ENCODE results near the gene CFAP53.
A peak's percentile ranks its signal among the peaks of the same experiment; 100 is the strongest.

CFAP53 gene

DNA sequence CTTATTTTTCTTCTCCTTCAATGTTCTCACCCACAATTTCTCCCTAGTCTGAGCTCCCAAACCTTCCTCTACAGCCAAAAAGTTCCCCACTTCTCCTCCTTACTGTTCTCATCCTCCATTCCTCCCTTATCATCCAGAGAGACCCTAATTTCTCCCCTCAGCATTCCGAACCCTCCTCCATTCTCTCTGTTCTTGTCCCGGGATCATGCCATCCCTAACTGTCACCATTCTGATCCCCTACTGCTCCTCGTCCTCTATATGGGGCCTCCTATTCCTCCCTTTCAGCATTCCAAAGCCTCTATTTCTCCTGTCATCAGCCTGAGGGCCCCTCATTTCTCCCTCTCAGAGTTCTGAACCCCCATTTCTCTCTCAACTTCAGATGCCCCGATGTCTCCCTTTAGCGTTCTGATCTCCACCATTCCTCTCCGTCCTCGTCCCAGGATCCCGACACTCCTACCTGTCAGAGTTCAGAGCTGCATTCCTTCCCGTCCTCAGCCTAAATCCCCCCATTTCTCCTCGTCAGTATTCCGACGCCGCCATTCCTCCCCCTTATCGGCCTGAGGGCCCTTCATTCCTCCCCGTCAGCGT lies 14.5 kb upstream of the CFAP53 start:
- H3K36me3 ChIP-seq (ENCODE audit: insufficient read depth, low read length): peaks cover 76% of the 10 kb centered on the region
- peak overlapping the region; percentile 82 for H3K9ac ChIP-seq (ENCODE audit: low read depth, low read length)
- no peaks in the 10 kb centered on the region; the same call in 1 of the 2 replicates for H3K4me1 ChIP-seq (ENCODE audit: insufficient read depth, low read length)
- 3% methylated on average over 16 of the region's 16 CpGs for WGBS
- peak overlapping the region; percentile 88 for H3K27ac ChIP-seq (ENCODE audit: low read depth, low read length)
- H3K9me3 ChIP-seq (ENCODE audit: insufficient read depth, low read depth, low read length): no peaks in the 10 kb centered on the region
- no peaks in the 10 kb centered on the region for H3K27me3 ChIP-seq (ENCODE audit: insufficient read depth, low read length)
- H3K4me3 ChIP-seq (ENCODE audit: low read length): peak overlapping the region; percentile 97

- Histone ChIP-seq H3K36me3 (ENCODE audit: insufficient read depth, low read length) (peaks cover 76% of the 10 kb centered on the region), H3K4me1 (ENCODE audit: insufficient read depth, low read length) (no peaks in the 10 kb centered on the region; the same call in 1 of the 2 replicates), H3K9ac (ENCODE audit: low read depth, low read length) (no peak overlapping the region), H3K9me3 (ENCODE audit: insufficient read depth, low read depth, low read length) (no peaks in the 10 kb centered on the region), H3K4me3 (ENCODE audit: low read length) (0 out of 2 replicates have a peak overlapping the region, but pooled peaks have one; percentile 97), H3K27me3 (ENCODE audit: insufficient read depth, low read length) (no peaks in the 10 kb centered on the region), H3K27ac (ENCODE audit: low read depth, low read length) (no peak overlapping the region)
- 95% methylated on average over 7 of the region's 7 CpGs for WGBS
Measured at GRCh38 chr18:50279752-50280151, 13.5 kb upstream of the CFAP53 start.

DNA sequence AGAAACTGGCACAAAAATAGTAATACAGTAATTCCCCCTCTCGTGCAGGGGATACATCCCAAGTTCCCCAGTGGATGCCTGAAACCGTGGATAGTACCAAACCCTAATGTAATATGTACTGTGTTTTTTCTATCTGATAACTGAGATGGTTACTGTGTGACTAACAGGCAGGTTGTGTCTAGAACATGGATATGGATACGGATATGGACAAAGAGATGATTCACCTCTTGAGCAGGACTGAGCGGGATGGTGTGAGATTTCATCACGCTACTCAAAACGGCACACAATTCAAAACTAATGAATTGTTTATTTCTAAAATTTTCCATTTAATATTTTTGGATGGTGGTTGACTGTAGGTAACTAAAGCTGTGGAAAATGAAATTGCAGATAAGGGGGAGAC lies 11.6 kb upstream of the CFAP53 start:
- H3K9me3 ChIP-seq (ENCODE audit: insufficient read depth, low read depth, low read length): no peaks in the 10 kb centered on the region
- no peak overlapping the region for H3K27ac ChIP-seq (ENCODE audit: low read depth, low read length)
- H3K27me3 ChIP-seq (ENCODE audit: insufficient read depth, low read length): no peaks in the 10 kb centered on the region
- H3K36me3 ChIP-seq (ENCODE audit: insufficient read depth, low read length): peaks cover 76% of the 10 kb centered on the region
- H3K9ac ChIP-seq (ENCODE audit: low read depth, low read length): no peak overlapping the region
- no peak overlapping the region for H3K4me3 ChIP-seq (ENCODE audit: low read length)
- H3K4me1 ChIP-seq (ENCODE audit: insufficient read depth, low read length): no peaks in the 10 kb centered on the region; the same call in 1 of the 2 replicates
- 86% methylated on average over 4 of the region's 6 CpGs for WGBS

DNA sequence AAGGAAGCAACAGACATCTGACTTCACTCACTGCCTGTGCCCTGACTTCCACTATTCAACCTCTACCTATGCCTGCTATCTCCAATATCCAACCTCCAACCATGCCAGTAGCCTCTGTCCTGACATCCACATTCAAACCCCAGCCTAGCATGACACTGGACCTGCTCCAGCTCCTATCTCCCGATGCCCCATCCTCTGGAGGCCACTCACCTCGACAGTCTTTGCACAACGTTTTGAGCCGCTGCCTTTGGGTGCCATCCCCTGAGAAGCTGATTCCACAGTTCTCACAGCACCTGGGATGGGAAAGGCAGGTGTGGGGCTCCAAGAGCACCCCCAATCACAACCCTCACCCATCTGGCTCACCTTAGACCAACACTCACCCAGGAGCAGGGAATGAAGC lies 10.2 kb upstream of the CFAP53 start:
- H3K9me3 ChIP-seq (ENCODE audit: insufficient read depth, low read depth, low read length): no peaks in the 10 kb centered on the region
- no peak overlapping the region for H3K9ac ChIP-seq (ENCODE audit: low read depth, low read length)
- H3K4me1 ChIP-seq (ENCODE audit: insufficient read depth, low read length): no peaks in the 10 kb centered on the region; the same call in 1 of the 2 replicates
- 98% methylated on average over 4 of the region's 4 CpGs for WGBS
- no peaks in the 10 kb centered on the region for H3K27me3 ChIP-seq (ENCODE audit: insufficient read depth, low read length)
- no peak overlapping the region for H3K4me3 ChIP-seq (ENCODE audit: low read length)
- no peak overlapping the region for H3K27ac ChIP-seq (ENCODE audit: low read depth, low read length)
- peaks cover 83% of the 10 kb centered on the region for H3K36me3 ChIP-seq (ENCODE audit: insufficient read depth, low read length)

DNA sequence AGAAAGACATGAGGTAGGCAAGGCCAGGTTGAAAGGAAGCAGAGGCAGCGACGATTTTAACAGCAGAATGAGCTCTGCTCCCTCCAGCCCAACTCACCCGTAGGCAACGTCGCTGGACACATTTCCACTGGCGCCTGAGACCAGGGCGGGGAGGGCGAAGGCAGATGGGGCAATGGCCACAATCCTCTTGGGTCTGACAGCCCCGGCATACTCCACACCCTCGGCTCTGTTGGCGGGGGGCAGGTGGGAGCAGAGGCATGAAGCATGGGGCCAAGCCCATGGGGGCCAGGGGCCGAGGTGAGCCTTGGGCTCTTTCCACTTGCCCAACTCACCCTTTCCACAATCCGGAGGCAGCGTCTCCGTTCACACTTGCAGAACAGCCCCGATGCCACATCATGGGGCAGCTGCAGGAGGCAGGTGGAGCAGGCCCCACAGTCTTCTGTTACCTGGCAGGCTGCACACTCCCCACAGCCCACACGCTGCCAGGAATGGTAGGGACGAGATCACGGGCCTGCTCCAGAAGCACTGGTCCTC lies 9.3 kb upstream of the CFAP53 start:
- H3K36me3 ChIP-seq (ENCODE audit: insufficient read depth, low read length): peaks cover 91% of the 10 kb centered on the region

DNA sequence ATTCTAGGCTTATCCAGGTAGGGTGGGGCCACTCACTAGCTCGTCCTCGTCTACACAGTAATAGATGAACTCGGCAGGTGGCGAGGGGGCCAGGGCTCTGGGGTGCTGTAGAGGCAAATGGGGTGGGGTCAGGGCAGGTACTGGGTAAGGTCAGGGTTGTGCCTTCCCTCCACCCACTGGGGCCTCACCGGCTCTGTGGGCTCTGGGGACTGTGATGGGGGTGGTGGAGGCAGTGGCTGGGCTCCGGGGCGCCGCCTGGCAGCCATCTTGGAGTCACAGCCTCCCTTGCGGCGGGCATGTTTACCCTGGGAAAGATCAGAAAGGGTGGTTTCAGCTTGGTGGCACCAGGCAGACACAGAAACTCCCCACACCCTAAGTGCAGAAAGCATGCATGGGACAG lies 8.6 kb upstream of the CFAP53 start:
- Histone ChIP-seq H3K9me3 (ENCODE audit: insufficient read depth, low read depth, low read length) (no peaks in the 10 kb centered on the region), H3K36me3 (ENCODE audit: insufficient read depth, low read length) (peaks cover 97% of the 10 kb centered on the region), H3K9ac (ENCODE audit: low read depth, low read length) (no peak overlapping the region), H3K27me3 (ENCODE audit: insufficient read depth, low read length) (no peaks in the 10 kb centered on the region), H3K4me1 (ENCODE audit: insufficient read depth, low read length) (no peaks in the 10 kb centered on the region), H3K4me3 (ENCODE audit: low read length) (no peak overlapping the region), H3K27ac (ENCODE audit: low read depth, low read length) (no peak overlapping the region)
- WGBS: 95% methylated on average over 10 of the region's 10 CpGs

More for the DNA sequence above, 9.3 kb upstream of the CFAP53 start:
- Histone ChIP-seq H3K9ac (ENCODE audit: low read depth, low read length) (no peak overlapping the region), H3K27me3 (ENCODE audit: insufficient read depth, low read length) (no peaks in the 10 kb centered on the region), H3K4me3 (ENCODE audit: low read length) (no peak overlapping the region), H3K4me1 (ENCODE audit: insufficient read depth, low read length) (no peaks in the 10 kb centered on the region; the same call in 1 of the 2 replicates), H3K9me3 (ENCODE audit: insufficient read depth, low read depth, low read length) (no peaks in the 10 kb centered on the region), H3K27ac (ENCODE audit: low read depth, low read length) (no peak overlapping the region)
- WGBS: 97% methylated on average over 19 of the region's 19 CpGs

GRCh38 chr18:50274044-50274442 lies 7.7 kb upstream of the CFAP53 start:
- H3K27me3 ChIP-seq (ENCODE audit: insufficient read depth, low read length): no peaks in the 10 kb centered on the region
- H3K36me3 ChIP-seq (ENCODE audit: insufficient read depth, low read length): peaks cover 100% of the 10 kb centered on the region
- H3K9me3 ChIP-seq (ENCODE audit: insufficient read depth, low read depth, low read length): no peaks in the 10 kb centered on the region
- no peak overlapping the region for H3K27ac ChIP-seq (ENCODE audit: low read depth, low read length)
- H3K9ac ChIP-seq (ENCODE audit: low read depth, low read length): no peak overlapping the region
- WGBS: 96% methylated on average over 17 of the region's 17 CpGs
- H3K4me1 ChIP-seq (ENCODE audit: insufficient read depth, low read length): no peaks in the 10 kb centered on the region
- H3K4me3 ChIP-seq (ENCODE audit: low read length): no peak overlapping the region

- Histone ChIP-seq H3K9me3 (ENCODE audit: insufficient read depth, low read depth, low read length) (no peaks in the 10 kb centered on the region), H3K4me3 (ENCODE audit: low read length) (no peak overlapping the region), H3K27me3 (ENCODE audit: insufficient read depth, low read length) (no peaks in the 10 kb centered on the region), H3K27ac (ENCODE audit: low read depth, low read length) (no peak overlapping the region), H3K9ac (ENCODE audit: low read depth, low read length) (no peak overlapping the region), H3K4me1 (ENCODE audit: insufficient read depth, low read length) (no peaks in the 10 kb centered on the region), H3K36me3 (ENCODE audit: insufficient read depth, low read length) (peaks cover 98% of the 10 kb centered on the region)
- WGBS: 94% methylated on average over 23 of the region's 23 CpGs
Measured at GRCh38 chr18:50273203-50274043, 7.1 kb upstream of the CFAP53 start.

DNA sequence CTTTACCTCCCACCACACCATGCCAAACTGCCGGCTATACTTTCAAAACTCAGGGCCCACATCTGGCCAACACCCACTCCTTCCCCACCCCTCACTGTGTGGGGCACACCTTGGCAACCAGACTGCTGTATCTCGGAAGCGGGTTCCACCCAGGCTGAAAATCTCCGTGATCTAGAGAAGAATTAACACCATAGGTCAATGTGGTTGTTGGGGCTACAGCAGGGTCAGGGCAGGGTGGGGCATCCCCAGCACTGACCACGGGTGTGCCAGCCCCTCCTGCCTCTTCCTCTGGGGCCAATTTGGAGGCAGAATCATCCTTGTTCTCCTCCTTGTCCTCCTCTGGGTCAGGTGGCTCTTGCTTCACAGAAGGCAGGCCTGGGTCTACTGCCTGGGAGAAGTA lies 6.3 kb upstream of the CFAP53 start:
- Histone ChIP-seq H3K4me1 (ENCODE audit: insufficient read depth, low read length) (no peaks in the 10 kb centered on the region), H3K27ac (ENCODE audit: low read depth, low read length) (no peak overlapping the region), H3K36me3 (ENCODE audit: insufficient read depth, low read length) (peaks cover 89% of the 10 kb centered on the region), H3K9me3 (ENCODE audit: insufficient read depth, low read depth, low read length) (no peaks in the 10 kb centered on the region), H3K4me3 (ENCODE audit: low read length) (no peak overlapping the region), H3K27me3 (ENCODE audit: insufficient read depth, low read length) (no peaks in the 10 kb centered on the region), H3K9ac (ENCODE audit: low read depth, low read length) (no peak overlapping the region)
- WGBS: 91% methylated on average over 5 of the region's 5 CpGs

- no peak overlapping the region for H3K27ac ChIP-seq (ENCODE audit: low read depth, low read length)
- 92% methylated on average over 56 of the region's 56 CpGs for WGBS
- peak overlapping the region; percentile 66 for H3K4me3 ChIP-seq (ENCODE audit: low read length)
- 0 out of 2 replicates have a peak, but pooled peaks cover 3% of the 10 kb centered on the region for H3K4me1 ChIP-seq (ENCODE audit: insufficient read depth, low read length)
- peak overlapping the region; percentile 57; the same call in 1 of the 2 replicates for H3K9ac ChIP-seq (ENCODE audit: low read depth, low read length)
- no peaks in the 10 kb centered on the region for H3K9me3 ChIP-seq (ENCODE audit: insufficient read depth, low read depth, low read length)
- peaks cover 10% of the 10 kb centered on the region for H3K27me3 ChIP-seq (ENCODE audit: insufficient read depth, low read length)
- H3K36me3 ChIP-seq (ENCODE audit: insufficient read depth, low read length): peaks cover 45% of the 10 kb centered on the region
Measured at GRCh38 chr18:50268022-50268747, 1.9 kb upstream of the CFAP53 start.

DNA sequence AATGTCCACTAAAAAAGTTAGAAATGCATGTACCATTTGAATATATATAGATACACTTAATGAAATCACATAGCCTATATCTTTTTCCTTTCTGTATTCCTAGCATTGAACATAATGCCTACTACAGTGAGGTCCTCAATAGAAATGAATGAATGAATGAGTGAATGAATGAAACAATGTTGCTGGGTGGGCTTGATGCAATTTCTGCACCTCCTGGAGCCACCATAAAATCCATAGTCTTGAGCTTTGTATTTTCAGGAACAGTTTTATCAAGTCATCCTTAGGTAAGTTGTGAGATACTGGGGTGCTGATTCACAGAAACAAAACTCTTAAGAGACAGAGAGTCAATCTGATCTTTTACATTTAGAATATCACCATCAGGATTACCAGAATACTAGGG lies 3.3 kb downstream of the CFAP53 start:
- Histone ChIP-seq H3K9ac (ENCODE audit: low read depth, low read length) (no peak overlapping the region), H3K36me3 (ENCODE audit: insufficient read depth, low read length) (no peaks in the 10 kb centered on the region), H3K9me3 (ENCODE audit: insufficient read depth, low read depth, low read length) (no peaks in the 10 kb centered on the region), H3K27me3 (ENCODE audit: insufficient read depth, low read length) (peaks cover 18% of the 10 kb centered on the region), H3K27ac (ENCODE audit: low read depth, low read length) (no peak overlapping the region), H3K4me1 (ENCODE audit: insufficient read depth, low read length) (0 out of 2 replicates have a peak, but pooled peaks cover 3% of the 10 kb centered on the region), H3K4me3 (ENCODE audit: low read length) (no peak overlapping the region)
